WTC11 (cell line): ENCODE results near the gene ATG7. TPM values are rescaled to one million over a fixed set of nuclear protein-coding genes. Genes with fewer than 3 reads are reported as not detected.

Experiments
- ATAC-seq: fragments of 200-7000 bp; cut with Tn5 transposase; 2 replicates; pipeline ENCODE4 v1.10.0; 2021; ENCODE audit warnings: mild to moderate bottlenecking, moderate library complexity
- CTCF ChIA-PET: fragments of 300-600 bp; sonication (Branson Sonifier 250); formaldehyde crosslinking; loops from one replicate; lab custom pipeline; 2021; ENCODE audit warnings: antibody characterized with exemption; lab: Charles Lee
- POLR2A ChIA-PET: fragments of 350-600 bp; sonication (Branson Sonifier 250); formaldehyde crosslinking; loops from one replicate; lab custom pipeline; 2021; ENCODE audit warnings: antibody characterized with exemption; lab: Charles Lee
- DNase-seq: peaks from one replicate; pipeline ENCODE4 v3.0.0; 2021; ENCODE audit warnings: low spot score
- H3K27ac Mint-ChIP-seq: 2 replicates; pipeline ENCODE4 v1.8.0; 2021; ENCODE audit warnings: mixed read lengths
- H3K27me3 Mint-ChIP-seq: 2 replicates; pipeline ENCODE4 v1.8.0; 2021; ENCODE audit warnings: low read depth, mild to moderate bottlenecking, moderate library complexity, mixed read lengths
- H3K36me3 Mint-ChIP-seq: 2 replicates; pipeline ENCODE4 v1.8.0; 2021; ENCODE audit warnings: mixed read lengths
- H3K4me1 Mint-ChIP-seq: 2 replicates; pipeline ENCODE4 v1.8.0; 2022; ENCODE audit warnings: mixed read lengths
- H3K4me3 Mint-ChIP-seq: 2 replicates; pipeline ENCODE4 v1.8.0; 2021; ENCODE audit warnings: mild to moderate bottlenecking, moderate library complexity, mixed read lengths
- H3K9me3 Mint-ChIP-seq: 2 replicates; pipeline ENCODE4 v1.8.0; 2021; ENCODE audit warnings: mixed read lengths
- CREB1 ChIP-seq: sonication (generic); formaldehyde crosslinking; IDR thresholded peaks from 2 replicates; pipeline ENCODE4 v1.8.0; 2023; ENCODE audit warnings: mild to moderate bottlenecking, missing genetic modification reagents
- CREM ChIP-seq: sonication (generic); formaldehyde crosslinking; IDR thresholded peaks from 2 replicates; pipeline ENCODE4 v1.8.1; 2022; ENCODE audit warnings: mild to moderate bottlenecking, missing genetic modification reagents, moderate library complexity
- EMX1 ChIP-seq: fragments of 250-450 bp; sonication (Bioruptor Pico); IDR thresholded peaks from 2 replicates; pipeline ENCODE4 v1.8.0; 2021; ENCODE audit warnings: mild to moderate bottlenecking
- GRHL2 ChIP-seq: fragments of 250-450 bp; sonication (Bioruptor Pico); IDR thresholded peaks from 2 replicates; pipeline ENCODE4 v1.8.0; 2022; ENCODE audit warnings: mild to moderate bottlenecking, moderate library complexity; ENCODE audit not compliant: insufficient replicate concordance, severe bottlenecking
- HMGA2 ChIP-seq: fragments of 250-450 bp; sonication (Bioruptor Pico); IDR thresholded peaks from 2 replicates; pipeline ENCODE4 v1.4.0; 2021; ENCODE audit warnings: mild to moderate bottlenecking, moderate library complexity
- MYBL2 ChIP-seq: sonication (generic); formaldehyde crosslinking; IDR thresholded peaks from 2 replicates; pipeline ENCODE4 v1.8.1; 2023; ENCODE audit warnings: mild to moderate bottlenecking, moderate library complexity, missing genetic modification reagents
- NFATC4 ChIP-seq: fragments of 250-450 bp; sonication (Bioruptor Pico); IDR thresholded peaks from 2 replicates; pipeline ENCODE4 v1.9.0; 2021; ENCODE audit warnings: mild to moderate bottlenecking
- NR1H2 ChIP-seq: sonication (generic); formaldehyde crosslinking; IDR thresholded peaks from 2 replicates; pipeline ENCODE4 v1.9.0; 2021; ENCODE audit warnings: mild to moderate bottlenecking, moderate library complexity, missing genetic modification reagents
- NR3C1 ChIP-seq: sonication (generic); formaldehyde crosslinking; conservative IDR thresholded peaks from 2 replicates; pipeline ENCODE4 v1.8.1; 2023; ENCODE audit warnings: low read depth, mild to moderate bottlenecking, missing genetic modification reagents
- SP1 ChIP-seq: sonication (generic); formaldehyde crosslinking; conservative IDR thresholded peaks from 2 replicates; pipeline ENCODE4 v1.8.1; 2022; ENCODE audit warnings: missing genetic modification reagents
- TP53 ChIP-seq: sonication (generic); formaldehyde crosslinking; IDR thresholded peaks from 2 replicates; pipeline ENCODE4 v1.8.1; 2023; ENCODE audit warnings: mild to moderate bottlenecking, missing genetic modification reagents
- ZBTB21 ChIP-seq: sonication (generic); formaldehyde crosslinking; IDR thresholded peaks from 2 replicates; pipeline ENCODE4 v1.8.1; 2023; ENCODE audit warnings: mild to moderate bottlenecking, missing genetic modification reagents, borderline replicate concordance
- ZNF219 ChIP-seq: sonication (generic); formaldehyde crosslinking; IDR thresholded peaks from 2 replicates; pipeline ENCODE4 v1.8.0; 2023; ENCODE audit warnings: missing genetic modification reagents, mild to moderate bottlenecking, borderline replicate concordance
- total RNA-seq: library from RNA; stranded (reverse); gene quantifications from 3 replicates; pipeline ENCODE4 v1.2.3, GENCODE V29; 2021
- TF ChIP-seq, protein P1 (sequence below): sonication (generic); formaldehyde crosslinking; IDR thresholded peaks from 2 replicates; pipeline ENCODE4 v1.8.1; 2022; ENCODE audit warnings: mild to moderate bottlenecking, missing genetic modification reagents, moderate library complexity, borderline replicate concordance
- TF ChIP-seq, protein P2 (sequence below): sonication (generic); formaldehyde crosslinking; IDR thresholded peaks from 2 replicates; pipeline ENCODE4 v1.8.1; 2022; ENCODE audit warnings: low read depth, missing genetic modification reagents, borderline replicate concordance
- TF ChIP-seq, protein P3 (sequence below): sonication (generic); formaldehyde crosslinking; IDR thresholded peaks from 2 replicates; pipeline ENCODE4 v1.8.0; 2022; ENCODE audit warnings: mild to moderate bottlenecking, missing genetic modification reagents
- TF ChIP-seq, protein P4 (sequence below): sonication (generic); formaldehyde crosslinking; IDR thresholded peaks from 2 replicates; pipeline ENCODE4 v1.8.0; 2022; ENCODE audit warnings: mild to moderate bottlenecking, missing genetic modification reagents
- TF ChIP-seq, protein P5 (sequence below): sonication (generic); formaldehyde crosslinking; IDR thresholded peaks from 2 replicates; pipeline ENCODE4 v1.8.0; 2022; ENCODE audit warnings: missing genetic modification reagents
- TF ChIP-seq, protein P6 (sequence below): fragments of 250-450 bp; sonication (Bioruptor Pico); conservative IDR thresholded peaks from 2 replicates; pipeline ENCODE4 v1.9.0; 2021; ENCODE audit warnings: mild to moderate bottlenecking

Gene ATG7
- total RNA-seq, 1 experiment from 2014 or later = 17.5 TPM

DNA sequence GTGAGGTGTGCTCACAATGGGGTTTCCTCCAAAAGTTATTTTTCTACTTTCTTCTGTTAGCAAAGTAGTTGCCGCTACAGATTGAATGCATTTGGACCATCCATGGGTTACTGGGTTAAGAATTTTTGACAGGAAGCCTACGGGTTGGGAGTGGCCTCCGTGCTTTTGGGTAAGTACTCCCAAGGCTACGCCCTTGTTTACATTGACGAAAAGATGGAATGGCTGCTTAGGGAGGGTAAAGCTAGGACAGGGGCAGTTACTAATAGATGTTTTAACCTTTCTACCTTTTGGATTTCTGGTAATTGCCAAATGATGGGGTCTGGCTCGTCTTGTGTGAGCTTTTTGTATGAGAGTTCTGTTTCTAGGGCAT, 20.4 kb upstream of the ATG7 start:
- POLR2A ChIA-PET = no interaction called here
- no peaks in the 10 kb centered on the region for H3K36me3 Mint-ChIP-seq
- peaks cover 7% of the 10 kb centered on the region; the same call in 1 of the 2 replicates for H3K9me3 Mint-ChIP-seq
- CTCF ChIA-PET = no interaction called here
- peaks cover 7% of the 10 kb centered on the region for H3K27me3 Mint-ChIP-seq
- H3K4me1 Mint-ChIP-seq = no peaks in the 10 kb centered on the region
- H3K4me3 Mint-ChIP-seq = no peak overlapping the region
- no peak for DNase-seq
- TF ChIP-seq, protein P1, sequence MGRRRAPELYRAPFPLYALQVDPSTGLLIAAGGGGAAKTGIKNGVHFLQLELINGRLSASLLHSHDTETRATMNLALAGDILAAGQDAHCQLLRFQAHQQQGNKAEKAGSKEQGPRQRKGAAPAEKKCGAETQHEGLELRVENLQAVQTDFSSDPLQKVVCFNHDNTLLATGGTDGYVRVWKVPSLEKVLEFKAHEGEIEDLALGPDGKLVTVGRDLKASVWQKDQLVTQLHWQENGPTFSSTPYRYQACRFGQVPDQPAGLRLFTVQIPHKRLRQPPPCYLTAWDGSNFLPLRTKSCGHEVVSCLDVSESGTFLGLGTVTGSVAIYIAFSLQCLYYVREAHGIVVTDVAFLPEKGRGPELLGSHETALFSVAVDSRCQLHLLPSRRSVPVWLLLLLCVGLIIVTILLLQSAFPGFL (CRISPR knock-in tag) = no peak
- TF ChIP-seq NR3C1 (CRISPR knock-in tag) (no peak), TP53 (CRISPR knock-in tag) (no peak), CREM (no peak), MYBL2 (no peak), GRHL2 (CRISPR knock-in tag) (no peak), ZBTB21 (CRISPR knock-in tag) (no peak), HMGA2 (CRISPR knock-in tag) (no peak), SP1 (CRISPR knock-in tag) (no peak), NR1H2 (no peak), EMX1 (CRISPR knock-in tag) (no peak), CREB1 (CRISPR knock-in tag) (no peak), ZNF219 (CRISPR knock-in tag) (no peak), NFATC4 (CRISPR knock-in tag) (no peak)
- TF ChIP-seq, protein P2, sequence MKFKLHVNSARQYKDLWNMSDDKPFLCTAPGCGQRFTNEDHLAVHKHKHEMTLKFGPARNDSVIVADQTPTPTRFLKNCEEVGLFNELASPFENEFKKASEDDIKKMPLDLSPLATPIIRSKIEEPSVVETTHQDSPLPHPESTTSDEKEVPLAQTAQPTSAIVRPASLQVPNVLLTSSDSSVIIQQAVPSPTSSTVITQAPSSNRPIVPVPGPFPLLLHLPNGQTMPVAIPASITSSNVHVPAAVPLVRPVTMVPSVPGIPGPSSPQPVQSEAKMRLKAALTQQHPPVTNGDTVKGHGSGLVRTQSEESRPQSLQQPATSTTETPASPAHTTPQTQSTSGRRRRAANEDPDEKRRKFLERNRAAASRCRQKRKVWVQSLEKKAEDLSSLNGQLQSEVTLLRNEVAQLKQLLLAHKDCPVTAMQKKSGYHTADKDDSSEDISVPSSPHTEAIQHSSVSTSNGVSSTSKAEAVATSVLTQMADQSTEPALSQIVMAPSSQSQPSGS (CRISPR knock-in tag) = no peak
- TF ChIP-seq, protein P3, sequence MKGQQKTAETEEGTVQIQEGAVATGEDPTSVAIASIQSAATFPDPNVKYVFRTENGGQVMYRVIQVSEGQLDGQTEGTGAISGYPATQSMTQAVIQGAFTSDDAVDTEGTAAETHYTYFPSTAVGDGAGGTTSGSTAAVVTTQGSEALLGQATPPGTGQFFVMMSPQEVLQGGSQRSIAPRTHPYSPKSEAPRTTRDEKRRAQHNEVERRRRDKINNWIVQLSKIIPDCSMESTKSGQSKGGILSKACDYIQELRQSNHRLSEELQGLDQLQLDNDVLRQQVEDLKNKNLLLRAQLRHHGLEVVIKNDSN (CRISPR knock-in tag) = no peak
- TF ChIP-seq, protein P4, sequence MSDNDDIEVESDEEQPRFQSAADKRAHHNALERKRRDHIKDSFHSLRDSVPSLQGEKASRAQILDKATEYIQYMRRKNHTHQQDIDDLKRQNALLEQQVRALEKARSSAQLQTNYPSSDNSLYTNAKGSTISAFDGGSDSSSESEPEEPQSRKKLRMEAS (CRISPR knock-in tag) = no peak
- TF ChIP-seq, protein P5, sequence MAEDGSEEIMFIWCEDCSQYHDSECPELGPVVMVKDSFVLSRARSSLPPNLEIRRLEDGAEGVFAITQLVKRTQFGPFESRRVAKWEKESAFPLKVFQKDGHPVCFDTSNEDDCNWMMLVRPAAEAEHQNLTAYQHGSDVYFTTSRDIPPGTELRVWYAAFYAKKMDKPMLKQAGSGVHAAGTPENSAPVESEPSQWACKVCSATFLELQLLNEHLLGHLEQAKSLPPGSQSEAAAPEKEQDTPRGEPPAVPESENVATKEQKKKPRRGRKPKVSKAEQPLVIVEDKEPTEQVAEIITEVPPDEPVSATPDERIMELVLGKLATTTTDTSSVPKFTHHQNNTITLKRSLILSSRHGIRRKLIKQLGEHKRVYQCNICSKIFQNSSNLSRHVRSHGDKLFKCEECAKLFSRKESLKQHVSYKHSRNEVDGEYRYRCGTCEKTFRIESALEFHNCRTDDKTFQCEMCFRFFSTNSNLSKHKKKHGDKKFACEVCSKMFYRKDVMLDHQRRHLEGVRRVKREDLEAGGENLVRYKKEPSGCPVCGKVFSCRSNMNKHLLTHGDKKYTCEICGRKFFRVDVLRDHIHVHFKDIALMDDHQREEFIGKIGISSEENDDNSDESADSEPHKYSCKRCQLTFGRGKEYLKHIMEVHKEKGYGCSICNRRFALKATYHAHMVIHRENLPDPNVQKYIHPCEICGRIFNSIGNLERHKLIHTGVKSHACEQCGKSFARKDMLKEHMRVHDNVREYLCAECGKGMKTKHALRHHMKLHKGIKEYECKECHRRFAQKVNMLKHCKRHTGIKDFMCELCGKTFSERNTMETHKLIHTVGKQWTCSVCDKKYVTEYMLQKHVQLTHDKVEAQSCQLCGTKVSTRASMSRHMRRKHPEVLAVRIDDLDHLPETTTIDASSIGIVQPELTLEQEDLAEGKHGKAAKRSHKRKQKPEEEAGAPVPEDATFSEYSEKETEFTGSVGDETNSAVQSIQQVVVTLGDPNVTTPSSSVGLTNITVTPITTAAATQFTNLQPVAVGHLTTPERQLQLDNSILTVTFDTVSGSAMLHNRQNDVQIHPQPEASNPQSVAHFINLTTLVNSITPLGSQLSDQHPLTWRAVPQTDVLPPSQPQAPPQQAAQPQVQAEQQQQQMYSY (CRISPR knock-in tag) = no peak
- TF ChIP-seq, protein P6, sequence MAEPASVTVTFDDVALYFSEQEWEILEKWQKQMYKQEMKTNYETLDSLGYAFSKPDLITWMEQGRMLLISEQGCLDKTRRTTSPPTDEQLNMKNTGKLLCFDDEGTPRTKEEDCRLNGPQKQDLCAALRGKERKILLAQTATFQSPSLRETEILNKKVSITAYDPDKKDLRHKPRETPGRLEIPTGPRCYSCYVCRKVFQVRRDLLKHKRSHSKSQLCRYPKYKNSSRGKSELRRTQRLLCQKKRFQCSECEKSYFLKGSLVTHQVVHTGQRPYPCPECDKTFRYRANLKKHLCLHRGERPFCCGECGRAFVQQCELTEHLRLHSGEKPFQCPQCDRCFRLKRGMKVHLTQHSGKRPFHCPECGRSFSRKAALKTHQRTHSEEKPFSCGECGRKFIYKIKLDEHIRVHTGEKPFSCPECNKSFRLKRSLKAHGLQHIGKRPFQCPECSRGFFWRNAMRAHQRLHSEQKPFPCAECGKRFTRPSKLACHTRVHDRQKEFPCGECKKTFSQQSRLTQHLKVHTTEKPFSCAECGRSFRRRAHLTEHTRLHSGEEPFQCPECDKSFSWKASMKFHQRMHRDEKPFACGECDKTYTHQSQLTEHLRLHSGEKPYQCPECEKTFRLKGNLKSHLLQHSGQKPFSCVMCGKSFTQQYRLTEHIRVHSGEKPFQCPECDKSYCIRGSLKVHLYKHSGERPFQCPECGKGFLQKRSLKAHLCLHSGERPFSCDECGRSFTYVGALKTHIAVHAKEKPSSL (CRISPR knock-in tag) = no peak
- no peak for ATAC-seq
- H3K27ac Mint-ChIP-seq = no peak overlapping the region
